Body of pancreas (tissue), 4 donors: ENCODE results near the gene KPNA4. TPM values are rescaled to one million over a fixed set of nuclear protein-coding genes. Genes with fewer than 3 reads are reported as not detected.
"Not testable (repeated sequence)": the region's sequence is repeated elsewhere in the genome, so short reads cannot be mapped to it uniquely, and the experiment has no call there.

Experiments
- ATAC-seq: fragments of 150-250 bp; one replicate; pipeline ENCODE4 v1.9.1; 2016
- DNase-seq, 4 donors: peaks; one replicate each; pipeline ENCODE4 v3.0.0-alpha.2; 2019
- H3K27ac ChIP-seq, 4 donors: fragments of 200-600 bp; sonication (generic); 1 replicate in 3 of 4; 2 replicates in 1 of 4; pipeline versions ENCODE4 v1.5.1 to v1.6.1; 2016 to 2019; ENCODE audit warnings: mild to moderate bottlenecking in 1 of 4, mixed read lengths in 1 of 4, moderate library complexity in 1 of 4
- H3K27me3 ChIP-seq, 2 donors: fragments of 200-600 bp; sonication (generic); one replicate each; pipeline ENCODE4 v1.6.0; 2016; ENCODE audit warnings: mild to moderate bottlenecking in 1 of 2
- H3K36me3 ChIP-seq, 2 donors: fragments of 200-600 bp; sonication (generic); replicated peaks in 1 of 2; 2 replicates each; pipeline ENCODE4 v1.5.1; 2016; ENCODE audit warnings: low read depth in 2 of 2; ENCODE audit not compliant: insufficient read depth in 1 of 2
- H3K4me1 ChIP-seq: fragments of 200-600 bp; sonication (generic); one replicate; pipeline ENCODE4 v1.6.0; 2016
- H3K4me3 ChIP-seq, 2 donors: fragments of 200-600 bp; sonication (generic); 1 replicate in 1 of 2; 2 replicates in 1 of 2; pipeline ENCODE4 v1.5.1; 2016 to 2019
- H3K9me3 ChIP-seq, 3 donors: fragments of 200-600 bp; sonication (generic); 1 replicate in 2 of 3; 2 replicates in 1 of 3; pipeline ENCODE4 v1.5.1; 2016
- POLR2A ChIP-seq, 3 donors: fragments of 450-650 bp; IDR thresholded peaks; one replicate each; pipeline ENCODE4 v1.6.1; 2016; ENCODE audit warnings: antibody characterized with exemption in 3 of 3, mild to moderate bottlenecking in 2 of 3
- WGBS, 2 donors: methylation state at CpG; one replicate each; pipeline ENCODE4 v1.1.5; 2017; 5-methylcytosine and 5-hydroxymethylcytosine counted together
- intact Hi-C: fragments of 100-400 bp; cut with DNase I; formaldehyde crosslinking; loops from one replicate; pipeline ENCODE4 v1.15.1; 2023
- total RNA-seq, 2 donors: library from RNA; depleted of rRNA; stranded (reverse); fragments of >200 nt; gene quantifications; one replicate each; pipeline ENCODE4 v1.1.0, GENCODE V29; 2016
- TF ChIP-seq, protein P1 (sequence below), 7 experiments: fragments of 450-650 bp in 4 of 7; fragments of 200-600 bp in 3 of 7; sonication (generic) in 3 of 7; IDR thresholded peaks; one replicate each; pipeline ENCODE4 v1.5.1; 2016 to 2019; ENCODE audit warnings: antibody characterized with exemption in 7 of 7

KPNA4 gene
- total RNA-seq, 2 donors from 2014 or later, result 9.6 to 14.3 TPM

DNA sequence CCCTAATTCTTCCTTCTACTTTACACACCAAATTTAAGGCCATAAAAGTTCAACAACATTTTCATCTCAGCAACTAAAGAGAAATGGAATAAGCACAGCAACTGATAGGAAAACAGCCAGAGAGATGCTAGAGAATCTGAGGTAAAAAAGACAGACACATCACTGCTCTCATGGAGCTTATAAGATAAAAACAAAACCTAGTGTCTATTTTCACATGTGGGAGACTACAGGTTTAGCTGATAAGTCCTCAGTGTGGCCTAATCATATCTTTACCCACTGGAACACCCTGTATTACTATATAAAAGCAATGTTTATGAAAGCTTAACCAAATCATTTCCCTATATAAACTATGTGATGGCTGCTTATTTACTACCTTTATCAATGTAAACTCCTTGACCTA is 33.0 kb downstream of the KPNA4 start:
- intact Hi-C loops, result no loop called here
- TF ChIP-seq POLR2A (IDR thresholded peaks at IDR 0.05), result no peak
- TF ChIP-seq, protein P1, sequence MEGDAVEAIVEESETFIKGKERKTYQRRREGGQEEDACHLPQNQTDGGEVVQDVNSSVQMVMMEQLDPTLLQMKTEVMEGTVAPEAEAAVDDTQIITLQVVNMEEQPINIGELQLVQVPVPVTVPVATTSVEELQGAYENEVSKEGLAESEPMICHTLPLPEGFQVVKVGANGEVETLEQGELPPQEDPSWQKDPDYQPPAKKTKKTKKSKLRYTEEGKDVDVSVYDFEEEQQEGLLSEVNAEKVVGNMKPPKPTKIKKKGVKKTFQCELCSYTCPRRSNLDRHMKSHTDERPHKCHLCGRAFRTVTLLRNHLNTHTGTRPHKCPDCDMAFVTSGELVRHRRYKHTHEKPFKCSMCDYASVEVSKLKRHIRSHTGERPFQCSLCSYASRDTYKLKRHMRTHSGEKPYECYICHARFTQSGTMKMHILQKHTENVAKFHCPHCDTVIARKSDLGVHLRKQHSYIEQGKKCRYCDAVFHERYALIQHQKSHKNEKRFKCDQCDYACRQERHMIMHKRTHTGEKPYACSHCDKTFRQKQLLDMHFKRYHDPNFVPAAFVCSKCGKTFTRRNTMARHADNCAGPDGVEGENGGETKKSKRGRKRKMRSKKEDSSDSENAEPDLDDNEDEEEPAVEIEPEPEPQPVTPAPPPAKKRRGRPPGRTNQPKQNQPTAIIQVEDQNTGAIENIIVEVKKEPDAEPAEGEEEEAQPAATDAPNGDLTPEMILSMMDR (IDR thresholded peaks at IDR 0.05), result no peak

DNA sequence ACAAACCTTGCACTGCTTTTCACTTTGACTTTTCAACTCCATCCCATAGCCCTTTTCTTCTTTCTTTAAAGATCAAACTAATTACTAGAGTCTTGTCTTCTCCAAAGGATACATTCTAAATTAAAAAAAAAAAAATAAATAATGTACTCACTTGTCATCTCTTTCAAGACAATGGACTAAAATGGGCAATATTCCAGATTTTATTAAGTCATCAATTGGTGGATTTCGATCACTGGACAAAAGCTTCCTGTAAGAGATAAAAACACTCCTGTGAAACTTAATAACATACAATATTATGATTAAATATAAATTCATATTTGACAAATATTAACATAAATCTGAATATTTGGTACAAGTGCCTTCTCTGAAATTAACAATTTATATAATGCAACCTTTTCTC is 34.1 kb downstream of the KPNA4 start:
- DNase-seq (no peak), ATAC-seq (no peak)
- intact Hi-C loops, result no loop called here
- no peak for TF ChIP-seq POLR2A (IDR thresholded peaks at IDR 0.05)
- TF ChIP-seq, protein P1 (IDR thresholded peaks at IDR 0.05), result no peak
- WGBS, 2 donors, result 69 to 90% methylated on average over 1 of the region's 1 CpG
- H3K9me3 ChIP-seq, result no peaks in the 10 kb centered on the region
- no peaks in the 10 kb centered on the region for H3K4me1 ChIP-seq
- H3K27me3 ChIP-seq, result no peaks in the 10 kb centered on the region
- H3K27ac ChIP-seq, result no peak overlapping the region
- peaks cover 0 to 16% of the 10 kb centered on the region in 2 donors for H3K36me3 ChIP-seq
- no peak overlapping the region for H3K4me3 ChIP-seq

More for the DNA sequence above, 33.0 kb downstream of the KPNA4 start:
- H3K27ac ChIP-seq, result no peak overlapping the region
- H3K36me3 ChIP-seq, result peaks cover 0 to 10% of the 10 kb centered on the region in 2 donors
- no peaks in the 10 kb centered on the region for H3K9me3 ChIP-seq
- no peaks in the 10 kb centered on the region for H3K27me3 ChIP-seq
- ATAC-seq, result no peak
- no peak overlapping the region for H3K4me3 ChIP-seq
- H3K4me1 ChIP-seq, result no peaks in the 10 kb centered on the region
- no peak for DNase-seq

DNA sequence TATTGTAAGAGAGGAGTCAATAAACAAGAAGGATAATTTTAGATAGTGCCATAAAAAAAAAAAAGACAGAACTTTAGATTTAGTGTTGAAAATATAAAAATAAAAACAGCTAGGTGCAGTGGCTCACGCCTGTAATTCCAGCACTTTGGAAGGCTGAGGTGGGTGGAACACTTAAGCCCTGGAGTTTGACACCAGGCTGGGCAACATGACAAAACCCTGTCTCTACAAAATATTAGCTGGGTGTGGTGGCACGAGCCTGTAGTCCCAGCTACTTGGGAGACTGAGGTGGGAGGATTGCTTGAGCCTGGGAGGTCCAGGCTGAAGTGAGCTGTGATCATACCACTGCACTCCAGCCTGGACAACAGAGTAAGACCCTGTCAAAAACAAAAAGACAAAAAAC is 49.0 kb downstream of the KPNA4 start:
- DNase-seq, H3K4me1 ChIP-seq, intact Hi-C loops, H3K4me3 ChIP-seq, ATAC-seq, H3K27me3 ChIP-seq, H3K9me3 ChIP-seq, H3K27ac ChIP-seq: not testable (repeated sequence)
- WGBS, 2 donors, result 79 to 93% methylated on average over 2 of the region's 2 CpGs
- peaks cover 6 to 23% of the 10 kb centered on the region in 2 donors for H3K36me3 ChIP-seq

DNA sequence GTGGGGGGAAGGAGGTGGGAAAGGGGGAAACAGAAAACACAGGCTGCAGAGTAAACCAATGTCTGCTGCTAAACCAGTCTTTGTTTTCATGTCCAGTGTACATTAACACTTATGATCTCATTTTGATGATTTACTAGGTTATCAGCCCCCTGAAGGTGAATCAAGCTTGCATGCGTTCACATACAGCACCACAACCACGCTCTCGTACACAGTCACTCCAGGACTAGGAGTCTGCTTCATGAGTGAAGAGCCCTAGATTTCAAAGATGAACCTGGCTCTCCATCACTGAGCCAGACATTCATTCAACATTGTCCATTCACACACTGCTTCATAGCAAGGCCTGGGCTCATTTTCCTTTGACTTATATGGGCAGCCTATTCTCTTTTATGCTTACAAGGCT is 64.0 kb downstream of the KPNA4 start:
- H3K4me3 ChIP-seq, result no peak overlapping the region
- ATAC-seq, result no peak
- peaks cover 0 to 23% of the 10 kb centered on the region in 2 donors for H3K36me3 ChIP-seq
- intact Hi-C loops, result no loop called here
- TF ChIP-seq POLR2A (IDR thresholded peaks at IDR 0.05), result no peak
- TF ChIP-seq, protein P1 (IDR thresholded peaks at IDR 0.05), result no peak
- H3K27me3 ChIP-seq, result no peaks in the 10 kb centered on the region
- 96 to 98% methylated on average over 3 of the region's 3 CpGs for WGBS, 2 donors
- no peaks in the 10 kb centered on the region for H3K9me3 ChIP-seq
- no peak overlapping the region for H3K27ac ChIP-seq
- no peaks in the 10 kb centered on the region for H3K4me1 ChIP-seq
- DNase-seq, result no peak

DNA sequence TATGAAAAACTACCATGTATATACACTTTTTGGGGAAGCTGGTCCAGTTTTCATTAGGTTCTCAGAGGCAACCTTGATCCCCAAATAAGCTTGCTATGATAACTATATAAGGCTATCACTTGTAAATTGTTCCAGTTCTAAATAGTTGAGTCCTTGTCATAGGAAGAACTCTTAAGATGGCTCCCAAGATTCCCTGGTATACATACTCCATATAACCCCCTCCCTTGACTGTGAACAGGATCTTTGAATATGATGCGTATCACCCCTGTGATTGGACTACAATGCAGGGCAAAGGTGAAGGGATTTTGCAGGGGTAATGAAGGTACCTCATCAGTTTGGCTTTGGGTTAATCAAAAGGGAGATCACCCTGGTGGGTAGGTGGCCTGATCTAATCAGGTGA is 67.2 kb downstream of the KPNA4 start:
- no peak for DNase-seq
- intact Hi-C loops, result no loop called here
- WGBS, 2 donors, result 82 to 100% methylated on average over 1 of the region's 1 CpG
- Histone ChIP-seq H3K27me3 (no peaks in the 10 kb centered on the region), H3K4me3 (no peak overlapping the region), H3K9me3 (no peaks in the 10 kb centered on the region), H3K4me1 (no peaks in the 10 kb centered on the region), H3K36me3 (peaks cover 0 to 15% of the 10 kb centered on the region in 2 donors), H3K27ac (no peak overlapping the region)
- ATAC-seq, result no peak
- TF ChIP-seq, protein P1 (IDR thresholded peaks at IDR 0.05), result no peak
- no peak for TF ChIP-seq POLR2A (IDR thresholded peaks at IDR 0.05)
